Skin of body (tissue), 2 donors: ENCODE data around the gene IGSF3. TPM values are rescaled to one million over a fixed set of nuclear protein-coding genes. Genes with fewer than 3 reads are reported as not detected.
A peak's percentile ranks its signal among the peaks of the same experiment; 100 is the strongest.

Experiments
- DNase-seq: peaks from one replicate; lab custom pipeline; 2025; lab: John Stamatoyannopoulos, UW
- total RNA-seq: library from RNA; depleted of rRNA; stranded (reverse); fragments of >200 nt; gene quantifications from one replicate; pipeline ENCODE4 v1.2.3, GENCODE V29; 2014

Gene IGSF3
- total RNA-seq, 1 donor from 2014 or later: 47.0 TPM

- no peak for DNase-seq
These were observed 19.3 kb upstream of the IGSF3 start for GRCh38 chr1:116686723-116687352.

GRCh38 chr1:116686175-116686574 is 18.6 kb upstream of the IGSF3 start:
- no peak for DNase-seq

GRCh38 chr1:116684575-116684974 is 17.0 kb upstream of the IGSF3 start:
- no peak for DNase-seq

- DNase-seq: no peak
These were observed 15.2 kb upstream of the IGSF3 start for GRCh38 chr1:116682641-116683221.

- DNase-seq: no peak
These were observed 13.9 kb upstream of the IGSF3 start for GRCh38 chr1:116681343-116681899.

GRCh38 chr1:116680752-116681151 is 13.2 kb upstream of the IGSF3 start:
- no peak for DNase-seq

- DNase-seq: no peak
These were observed 12.5 kb upstream of the IGSF3 start for GRCh38 chr1:116679828-116680628.

GRCh38 chr1:116679091-116679827 is 11.7 kb upstream of the IGSF3 start:
- peak; percentile 66 for DNase-seq

GRCh38 chr1:116678732-116679090 is 11.2 kb upstream of the IGSF3 start:
- no peak for DNase-seq

GRCh38 chr1:116677474-116678062 is 10.0 kb upstream of the IGSF3 start:
- no peak for DNase-seq

GRCh38 chr1:116676291-116676690 is 8.8 kb upstream of the IGSF3 start:
- DNase-seq: no peak

GRCh38 chr1:116674751-116675150 is 7.2 kb upstream of the IGSF3 start:
- peak; percentile 85 for DNase-seq

- peak; percentile 85 for DNase-seq
These were observed 6.5 kb upstream of the IGSF3 start for GRCh38 chr1:116674011-116674531.

- DNase-seq: no peak
These were observed 4.4 kb upstream of the IGSF3 start for GRCh38 chr1:116671912-116672311.

- DNase-seq: no peak
These were observed 3.7 kb upstream of the IGSF3 start for GRCh38 chr1:116671072-116671760.

- no peak for DNase-seq
These were observed 744 bp upstream of the IGSF3 start for GRCh38 chr1:116668277-116668676.

GRCh38 chr1:116667078-116667574 is 407 bp downstream of the IGSF3 start:
- no peak for DNase-seq

GRCh38 chr1:116666187-116667077 is 1.1 kb downstream of the IGSF3 start:
- DNase-seq: no peak

- no peak for DNase-seq
These were observed 2.6 kb downstream of the IGSF3 start for GRCh38 chr1:116664978-116665371.
